MM.1S (cell line): ENCODE measurements around the gene AQP10.
A peak's percentile ranks its signal among the peaks of the same experiment; 100 is the strongest.

ENCODE experiments used
- DNase-seq: peaks from one replicate; pipeline ENCODE4 v3.0.0-alpha.2; 2015
- H2AFZ ChIP-seq: fragments of 300-600 bp; sonication (generic); 2 replicates; pipeline ENCODE4 v1.6.0; 2016; ENCODE audit warnings: antibody characterized with exemption, low read length
- H3F3A ChIP-seq: fragments of 300-600 bp; sonication (generic); 2 replicates; pipeline ENCODE4 v1.6.1; 2016; ENCODE audit warnings: mild to moderate bottlenecking, antibody characterized with exemption, low read length, moderate library complexity, mixed read lengths; ENCODE audit not compliant: insufficient read depth
- H3K27ac ChIP-seq: fragments of 300-600 bp; sonication (generic); 2 replicates; pipeline ENCODE4 v1.5.1; 2016; ENCODE audit warnings: mild to moderate bottlenecking, low read length
- H3K27me3 ChIP-seq: fragments of 300-600 bp; sonication (generic); replicated peaks from 2 replicates; pipeline ENCODE4 v1.6.0; 2016; ENCODE audit warnings: low read length; ENCODE audit not compliant: insufficient read depth
- H3K36me3 ChIP-seq: fragments of 300-600 bp; sonication (generic); replicated peaks from 2 replicates; pipeline ENCODE4 v1.6.1; 2016; ENCODE audit warnings: mild to moderate bottlenecking, low read length, mixed read lengths; ENCODE audit not compliant: insufficient read depth
- H3K4me1 ChIP-seq: fragments of 300-600 bp; sonication (generic); 2 replicates; pipeline ENCODE4 v1.6.1; 2016; ENCODE audit warnings: low read length, mixed read lengths
- H3K4me2 ChIP-seq: fragments of 300-600 bp; sonication (generic); 2 replicates; pipeline ENCODE4 v1.6.0; 2016; ENCODE audit warnings: low read depth, low read length
- H3K4me3 ChIP-seq: fragments of 300-600 bp; sonication (generic); 2 replicates; pipeline ENCODE4 v1.5.1; 2016; ENCODE audit warnings: low read length, mixed read lengths
- H3K79me2 ChIP-seq: fragments of 300-600 bp; sonication (generic); 2 replicates; pipeline ENCODE4 v1.6.1; 2016; ENCODE audit warnings: mixed run types, low read length, mixed read lengths
- H3K9ac ChIP-seq: fragments of 300-600 bp; sonication (generic); 2 replicates; pipeline ENCODE4 v1.6.1; 2016; ENCODE audit warnings: low read length, mixed read lengths
- H3K9me2 ChIP-seq: fragments of 300-600 bp; sonication (generic); replicated peaks from 2 replicates; pipeline ENCODE4 v1.6.1; 2016; ENCODE audit warnings: mild to moderate bottlenecking, low read length, mixed read lengths; ENCODE audit not compliant: insufficient read depth
- H3K9me3 ChIP-seq: fragments of 300-600 bp; sonication (generic); replicated peaks from 2 replicates; pipeline ENCODE4 v1.6.1; 2016; ENCODE audit warnings: mild to moderate bottlenecking, low read length, mixed read lengths; ENCODE audit not compliant: insufficient read depth
- H4K20me1 ChIP-seq: fragments of 300-600 bp; sonication (generic); 2 replicates; pipeline ENCODE4 v1.6.1; 2016; ENCODE audit warnings: mild to moderate bottlenecking, low read length, moderate library complexity, mixed read lengths; ENCODE audit not compliant: insufficient read depth
- EZH2 ChIP-seq: fragments of 300-600 bp; sonication (generic); optimal IDR thresholded peaks from 2 replicates; pipeline ENCODE3; 2017; ENCODE audit warnings: low read depth, mild to moderate bottlenecking, antibody characterized with exemption, low read length, mixed read lengths
- EZH2phosphoT487 ChIP-seq: fragments of 300-600 bp; sonication (generic); IDR thresholded peaks from 2 replicates; pipeline ENCODE4 v1.6.1; 2018; ENCODE audit warnings: antibody characterized with exemption, low read length
- TF ChIP-seq, protein P1 (sequence below): fragments of 300-600 bp; sonication (generic); IDR thresholded peaks from 2 replicates; pipeline ENCODE4 v1.5.1; 2016; ENCODE audit warnings: antibody characterized with exemption, low read length, mixed read lengths

AQP10 gene

DNA sequence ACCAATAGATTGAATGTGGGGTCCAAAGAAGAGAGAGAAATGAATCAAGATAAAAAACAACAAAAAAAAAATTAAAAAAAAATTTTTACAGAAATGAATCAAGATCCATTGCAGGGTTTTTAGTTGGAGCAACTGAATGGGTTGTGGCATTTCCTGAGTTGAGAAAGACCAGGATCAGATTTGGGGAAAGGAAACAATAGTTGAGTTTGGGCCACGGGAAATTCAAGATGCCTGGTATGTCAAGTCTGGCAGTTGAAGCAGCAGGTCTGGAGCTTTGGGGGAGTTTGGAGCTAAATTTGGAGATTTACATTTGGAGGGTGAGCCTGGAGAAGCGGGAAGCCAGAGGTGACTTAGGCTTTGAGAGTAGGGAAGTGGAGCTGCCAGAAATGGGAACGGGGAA is 27.1 kb downstream of the AQP10 start:
- Histone ChIP-seq H3K9ac (no peak overlapping the region), H4K20me1 (no peaks in the 10 kb centered on the region), H3K27me3 (no peaks in the 10 kb centered on the region), H3K79me2 (peaks cover 18% of the 10 kb centered on the region), H3F3A (peaks cover 18% of the 10 kb centered on the region), H2AFZ (no peak overlapping the region), H3K4me3 (no peak overlapping the region), H3K27ac (no peak overlapping the region), H3K4me1 (peaks cover 6% of the 10 kb centered on the region; the same call in 1 of the 2 replicates), H3K4me2 (no peak overlapping the region), H3K36me3 (peaks cover 38% of the 10 kb centered on the region), H3K9me2 (no peaks in the 10 kb centered on the region), H3K9me3 (no peaks in the 10 kb centered on the region)
- DNase-seq = peak; percentile 3
- TF ChIP-seq EZH2 = no peak

DNA sequence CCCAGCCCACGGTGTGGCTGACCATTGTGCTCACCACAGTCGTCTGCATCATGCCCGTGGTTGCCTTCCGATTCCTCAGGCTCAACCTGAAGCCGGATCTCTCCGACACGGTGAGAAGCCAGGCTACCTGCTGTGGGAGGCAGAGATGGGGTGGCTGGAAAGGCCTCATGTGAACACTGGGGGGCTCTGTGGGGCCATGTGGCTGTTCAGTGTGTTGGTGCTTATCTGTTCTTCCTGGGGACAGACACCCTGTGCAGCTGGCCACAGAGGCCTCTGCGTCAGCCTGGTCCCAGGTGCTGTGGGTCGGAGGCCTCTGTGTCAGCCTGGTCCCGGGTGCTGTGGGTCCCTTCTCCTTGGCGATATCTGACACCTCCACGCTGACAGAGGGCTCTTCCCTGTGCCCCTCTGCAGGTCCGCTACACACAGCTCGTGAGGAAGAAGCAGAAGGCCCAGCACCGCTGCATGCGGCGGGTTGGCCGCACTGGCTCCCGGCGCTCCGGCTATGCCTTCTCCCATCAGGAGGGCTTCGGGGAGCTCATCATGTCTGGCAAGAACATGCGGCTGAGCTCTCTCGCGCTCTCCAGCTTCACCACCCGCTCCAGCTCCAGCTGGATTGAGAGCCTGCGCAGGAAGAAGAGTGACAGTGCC is 27.7 kb downstream of the AQP10 start:
- Histone ChIP-seq H3K4me3 (no peak overlapping the region), H3F3A (peaks cover 24% of the 10 kb centered on the region), H3K9me2 (no peaks in the 10 kb centered on the region), H3K27me3 (no peaks in the 10 kb centered on the region), H3K36me3 (peaks cover 32% of the 10 kb centered on the region), H3K9me3 (no peaks in the 10 kb centered on the region), H3K79me2 (peaks cover 18% of the 10 kb centered on the region), H4K20me1 (no peaks in the 10 kb centered on the region), H3K9ac (no peak overlapping the region), H3K27ac (no peak overlapping the region), H3K4me2 (no peak overlapping the region), H3K4me1 (peaks cover 10% of the 10 kb centered on the region), H2AFZ (no peak overlapping the region)
- TF ChIP-seq, protein P1, sequence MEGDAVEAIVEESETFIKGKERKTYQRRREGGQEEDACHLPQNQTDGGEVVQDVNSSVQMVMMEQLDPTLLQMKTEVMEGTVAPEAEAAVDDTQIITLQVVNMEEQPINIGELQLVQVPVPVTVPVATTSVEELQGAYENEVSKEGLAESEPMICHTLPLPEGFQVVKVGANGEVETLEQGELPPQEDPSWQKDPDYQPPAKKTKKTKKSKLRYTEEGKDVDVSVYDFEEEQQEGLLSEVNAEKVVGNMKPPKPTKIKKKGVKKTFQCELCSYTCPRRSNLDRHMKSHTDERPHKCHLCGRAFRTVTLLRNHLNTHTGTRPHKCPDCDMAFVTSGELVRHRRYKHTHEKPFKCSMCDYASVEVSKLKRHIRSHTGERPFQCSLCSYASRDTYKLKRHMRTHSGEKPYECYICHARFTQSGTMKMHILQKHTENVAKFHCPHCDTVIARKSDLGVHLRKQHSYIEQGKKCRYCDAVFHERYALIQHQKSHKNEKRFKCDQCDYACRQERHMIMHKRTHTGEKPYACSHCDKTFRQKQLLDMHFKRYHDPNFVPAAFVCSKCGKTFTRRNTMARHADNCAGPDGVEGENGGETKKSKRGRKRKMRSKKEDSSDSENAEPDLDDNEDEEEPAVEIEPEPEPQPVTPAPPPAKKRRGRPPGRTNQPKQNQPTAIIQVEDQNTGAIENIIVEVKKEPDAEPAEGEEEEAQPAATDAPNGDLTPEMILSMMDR = no peak; the same call in 1 of the 2 replicates
- TF ChIP-seq EZH2phosphoT487 = no peak
- TF ChIP-seq EZH2 = no peak
- peak; percentile 5 for DNase-seq

DNA sequence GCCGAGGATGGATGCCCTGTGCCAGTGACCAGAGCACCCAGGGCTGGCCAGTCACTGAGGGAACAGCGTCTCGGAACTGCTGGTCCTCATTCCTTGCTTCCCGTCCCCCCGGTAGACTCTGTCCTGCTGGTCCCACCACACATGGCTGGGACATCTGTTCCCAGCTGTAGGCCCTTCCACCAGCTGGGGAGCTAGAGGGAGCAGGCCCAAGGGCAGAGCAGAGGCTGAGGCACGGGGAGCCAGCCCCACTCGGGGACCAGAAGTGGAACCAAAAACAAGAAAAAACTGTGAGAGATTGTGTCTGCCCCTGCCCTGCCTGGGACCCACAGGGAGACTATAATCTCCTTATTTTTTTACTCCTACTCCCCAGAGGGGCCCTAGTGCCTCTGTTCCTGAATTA is 28.2 kb downstream of the AQP10 start:
- Histone ChIP-seq H3K79me2 (peaks cover 18% of the 10 kb centered on the region), H3K4me3 (no peak overlapping the region), H3K4me2 (no peak overlapping the region), H3F3A (peaks cover 30% of the 10 kb centered on the region), H2AFZ (no peak overlapping the region), H3K9me3 (no peaks in the 10 kb centered on the region), H3K9ac (no peak overlapping the region), H3K36me3 (peaks cover 29% of the 10 kb centered on the region), H3K4me1 (peaks cover 15% of the 10 kb centered on the region), H3K27ac (no peak overlapping the region), H3K27me3 (no peaks in the 10 kb centered on the region), H4K20me1 (no peaks in the 10 kb centered on the region), H3K9me2 (no peaks in the 10 kb centered on the region)
- DNase-seq = peak; percentile 5
- TF ChIP-seq, protein P1 = no peak
- no peak for TF ChIP-seq EZH2
- no peak for TF ChIP-seq EZH2phosphoT487

DNA sequence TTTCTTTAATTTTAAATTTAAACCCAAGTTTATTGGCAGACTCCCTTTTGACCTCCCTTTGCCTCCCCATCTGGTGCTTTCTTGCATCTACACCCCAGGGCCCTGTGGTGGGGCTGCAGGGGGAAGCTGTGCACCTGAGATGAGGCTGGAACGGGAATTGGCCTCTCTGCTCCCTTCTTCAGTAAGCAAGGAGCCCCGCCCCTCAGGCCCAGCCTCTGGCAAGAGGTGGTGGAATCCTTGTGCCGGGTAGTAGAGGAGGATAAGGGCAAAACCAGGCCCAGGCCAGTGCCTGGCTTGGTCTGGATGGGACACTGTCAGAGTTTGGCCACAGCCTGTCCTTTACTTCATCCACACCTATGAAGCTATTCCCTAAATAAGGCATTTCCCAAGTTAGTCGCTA is 29.5 kb downstream of the AQP10 start:
- Histone ChIP-seq H3K79me2 (peaks cover 9% of the 10 kb centered on the region), H4K20me1 (no peaks in the 10 kb centered on the region), H3K4me1 (peaks cover 19% of the 10 kb centered on the region), H3K4me3 (no peak overlapping the region), H3K27ac (no peak overlapping the region), H2AFZ (no peak overlapping the region), H3K9me3 (no peaks in the 10 kb centered on the region), H3K9me2 (no peaks in the 10 kb centered on the region), H3K36me3 (peaks cover 20% of the 10 kb centered on the region), H3K9ac (no peak overlapping the region), H3F3A (peaks cover 32% of the 10 kb centered on the region), H3K4me2 (no peak overlapping the region), H3K27me3 (no peaks in the 10 kb centered on the region)
- peak; percentile 5 for DNase-seq
- TF ChIP-seq, protein P1 = no peak
- no peak for TF ChIP-seq EZH2phosphoT487
- TF ChIP-seq EZH2 = no peak
